ENCODE data around the gene RAB18. TPM values are rescaled to one million over a fixed set of nuclear protein-coding genes. Genes with fewer than 3 reads are reported as not detected.

Gene RAB18
- total RNA-seq, 1 experiment from 2014 or later: 89.4 TPM

GRCh38 chr10:27500886-27501285, 3.2 kb upstream of the RAB18 start:
- DNase-seq: no peak

More at GRCh38 chr10:27500886-27501285, 3.2 kb upstream of the RAB18 start:
- H3T11ph ChIP-seq (ENCODE audit: low read length): no peak overlapping the region
- no peak overlapping the region for H2AFZ ChIP-seq (ENCODE audit: low read length)
- WGBS (ENCODE audit: extremely low coverage, insufficient read length, low lambda C conversion rate): no CpG with 5 or more reads among the region's 5 CpGs
- H2BK20ac ChIP-seq (ENCODE audit: low read depth, low read length, poor library complexity, severe bottlenecking): no peak overlapping the region
- H3K4me1 Mint-ChIP-seq: peaks cover 13 to 14% of the 10 kb centered on the region in 2 experiments
- H4K91ac ChIP-seq (ENCODE audit: insufficient read length, low read depth, low read length): no peak overlapping the region
- H2AK5ac ChIP-seq (ENCODE audit: insufficient read length, low read length): no peak overlapping the region
- no peak overlapping the region for H3K18ac ChIP-seq (ENCODE audit: insufficient read length, low read depth, low read length)
- H3K27ac ChIP-seq (ENCODE audit: insufficient read length, low read depth, low read length): no peak overlapping the region
- H3K27me3 Mint-ChIP-seq (ENCODE audit: low read depth): peaks cover 2% of the 10 kb centered on the region
- no peak overlapping the region for H2BK15ac ChIP-seq (ENCODE audit: low read depth, low read length)
- H4K20me1 ChIP-seq (ENCODE audit: control insufficient read depth, insufficient read depth, insufficient read length): no peaks in the 10 kb centered on the region
- H3K79me1 ChIP-seq (ENCODE audit: insufficient read depth, low read depth, low read length, poor library complexity, severe bottlenecking): no peaks in the 10 kb centered on the region
- H3K4me3 Mint-ChIP-seq: no peak overlapping the region
- H2BK5ac ChIP-seq (ENCODE audit: insufficient read length, low read length): no peak overlapping the region
- no peak overlapping the region for H3K27ac Mint-ChIP-seq
- no peak overlapping the region for H3K9ac ChIP-seq (ENCODE audit: extremely low read depth, insufficient read length, low read length)
- H3K4me1 ChIP-seq (ENCODE audit: insufficient read depth, low read length): no peaks in the 10 kb centered on the region
- H4K5ac ChIP-seq (ENCODE audit: insufficient read length, low read depth, low read length): no peak overlapping the region
- no peak overlapping the region for H3K4me2 ChIP-seq (ENCODE audit: insufficient read depth, insufficient read length, low read length)
- no peak overlapping the region for H4K8ac ChIP-seq (replicated peaks; ENCODE audit: insufficient read length, low read depth, low read length)
- no peak overlapping the region for H3K14ac ChIP-seq (ENCODE audit: insufficient read depth, low read length)
- H2BK120ac ChIP-seq (ENCODE audit: low read depth, low read length, poor library complexity, severe bottlenecking): no peak overlapping the region
- TF ChIP-seq, protein P1, sequence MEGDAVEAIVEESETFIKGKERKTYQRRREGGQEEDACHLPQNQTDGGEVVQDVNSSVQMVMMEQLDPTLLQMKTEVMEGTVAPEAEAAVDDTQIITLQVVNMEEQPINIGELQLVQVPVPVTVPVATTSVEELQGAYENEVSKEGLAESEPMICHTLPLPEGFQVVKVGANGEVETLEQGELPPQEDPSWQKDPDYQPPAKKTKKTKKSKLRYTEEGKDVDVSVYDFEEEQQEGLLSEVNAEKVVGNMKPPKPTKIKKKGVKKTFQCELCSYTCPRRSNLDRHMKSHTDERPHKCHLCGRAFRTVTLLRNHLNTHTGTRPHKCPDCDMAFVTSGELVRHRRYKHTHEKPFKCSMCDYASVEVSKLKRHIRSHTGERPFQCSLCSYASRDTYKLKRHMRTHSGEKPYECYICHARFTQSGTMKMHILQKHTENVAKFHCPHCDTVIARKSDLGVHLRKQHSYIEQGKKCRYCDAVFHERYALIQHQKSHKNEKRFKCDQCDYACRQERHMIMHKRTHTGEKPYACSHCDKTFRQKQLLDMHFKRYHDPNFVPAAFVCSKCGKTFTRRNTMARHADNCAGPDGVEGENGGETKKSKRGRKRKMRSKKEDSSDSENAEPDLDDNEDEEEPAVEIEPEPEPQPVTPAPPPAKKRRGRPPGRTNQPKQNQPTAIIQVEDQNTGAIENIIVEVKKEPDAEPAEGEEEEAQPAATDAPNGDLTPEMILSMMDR (conservative IDR thresholded peaks at IDR 0.05): no peak
- H3K23me2 ChIP-seq (ENCODE audit: insufficient read length, low read depth, low read length, poor library complexity, severe bottlenecking): no peaks in the 10 kb centered on the region
- no peak overlapping the region for H3K56ac ChIP-seq (ENCODE audit: insufficient read length, low read depth, low read length)
- H2BK12ac ChIP-seq (ENCODE audit: insufficient read length, low read depth, low read length): no peak overlapping the region
- H3K79me2 ChIP-seq (ENCODE audit: insufficient read depth, low read length): peaks cover 5% of the 10 kb centered on the region; the same call in 1 of the 2 replicates
- H3K27me3 ChIP-seq (ENCODE audit: insufficient read depth, low read length): no peaks in the 10 kb centered on the region
- no peaks in the 10 kb centered on the region; a peak in 1 of 5 replicates for H3K9me3 Mint-ChIP-seq
- peaks cover 0 to 2% (median 0%) of the 10 kb centered on the region in 3 experiments; a peak in 1 of 7 replicates for H3K36me3 Mint-ChIP-seq (ENCODE audit: insufficient read depth in 1 of 3, low read depth in 3 of 3)
- no peaks in the 10 kb centered on the region for H3K9me3 ChIP-seq (ENCODE audit: control insufficient read depth, low read depth, low read length)
- H3K4ac ChIP-seq (ENCODE audit: low read depth, low read length): no peak overlapping the region
- H3K23ac ChIP-seq (ENCODE audit: insufficient read length, low read depth, low read length): no peak overlapping the region
